Measurements from ENCODE around the gene RBM20. TPM values are rescaled to one million over a fixed set of nuclear protein-coding genes. Genes with fewer than 3 reads are reported as not detected.

The RBM20 gene
- total RNA-seq, 1 donor from 2014 or later = 3.3 TPM

GRCh38 chr10:110756876-110757275, 112.7 kb downstream of the RBM20 start:
- no peak for DNase-seq (ENCODE audit: low read depth)
- Histone ChIP-seq H3K4me3 (ENCODE audit: low read depth, low read length) (no peak overlapping the region), H3K36me3 (ENCODE audit: control insufficient read depth, insufficient read depth, low read length) (no peaks in the 10 kb centered on the region), H3K27me3 (ENCODE audit: control insufficient read depth, insufficient read depth, low read length) (no peaks in the 10 kb centered on the region)
- no peak for TF ChIP-seq CTCF (IDR thresholded peaks at IDR 0.05; ENCODE audit: insufficient read depth, low read length, poor library complexity, severe bottlenecking)

- no peak for TF ChIP-seq CTCF (IDR thresholded peaks at IDR 0.05; ENCODE audit: insufficient read depth, low read length, poor library complexity, severe bottlenecking)
- no peaks in the 10 kb centered on the region for H3K36me3 ChIP-seq (ENCODE audit: control insufficient read depth, insufficient read depth, low read length)
- no peaks in the 10 kb centered on the region for H3K27me3 ChIP-seq (ENCODE audit: control insufficient read depth, insufficient read depth, low read length)
- DNase-seq (ENCODE audit: low read depth) = no peak
- no peak overlapping the region for H3K4me3 ChIP-seq (ENCODE audit: low read depth, low read length)
Observed at GRCh38 chr10:110757586-110757985, 113.5 kb downstream of the RBM20 start.

GRCh38 chr10:110758128-110758765, 114.1 kb downstream of the RBM20 start:
- no peak for DNase-seq (ENCODE audit: low read depth)
- no peak overlapping the region for H3K4me3 ChIP-seq (ENCODE audit: low read depth, low read length)
- no peak for TF ChIP-seq CTCF (IDR thresholded peaks at IDR 0.05; ENCODE audit: insufficient read depth, low read length, poor library complexity, severe bottlenecking)
- no peaks in the 10 kb centered on the region for H3K36me3 ChIP-seq (ENCODE audit: control insufficient read depth, insufficient read depth, low read length)
- no peaks in the 10 kb centered on the region for H3K27me3 ChIP-seq (ENCODE audit: control insufficient read depth, insufficient read depth, low read length)

- TF ChIP-seq CTCF (IDR thresholded peaks at IDR 0.05; ENCODE audit: insufficient read depth, low read length, poor library complexity, severe bottlenecking) = no peak
- H3K36me3 ChIP-seq (ENCODE audit: control insufficient read depth, insufficient read depth, low read length) = no peaks in the 10 kb centered on the region
- DNase-seq (ENCODE audit: low read depth) = no peak
Observed at GRCh38 chr10:110758898-110759297, 114.8 kb downstream of the RBM20 start.

GRCh38 chr10:110759523-110759922, 115.4 kb downstream of the RBM20 start:
- Histone ChIP-seq H3K27me3 (ENCODE audit: control insufficient read depth, insufficient read depth, low read length) (no peaks in the 10 kb centered on the region), H3K4me3 (ENCODE audit: low read depth, low read length) (no peak overlapping the region), H3K36me3 (ENCODE audit: control insufficient read depth, insufficient read depth, low read length) (no peaks in the 10 kb centered on the region)
- no peak for TF ChIP-seq CTCF (IDR thresholded peaks at IDR 0.05; ENCODE audit: insufficient read depth, low read length, poor library complexity, severe bottlenecking)
- DNase-seq (ENCODE audit: low read depth) = no peak

More at GRCh38 chr10:110758898-110759297, 114.8 kb downstream of the RBM20 start:
- Histone ChIP-seq H3K27me3 (ENCODE audit: control insufficient read depth, insufficient read depth, low read length) (no peaks in the 10 kb centered on the region), H3K4me3 (ENCODE audit: low read depth, low read length) (no peak overlapping the region)
